ENCODE measurements around the gene VAMP3.
A peak's percentile ranks its signal among the peaks of the same experiment; 100 is the strongest.
"Not testable (repeated sequence)": the region's sequence is repeated elsewhere in the genome, so short reads cannot be mapped to it uniquely, and the experiment has no call there.

Gene VAMP3

GRCh38 chr1:7780976-7781375 lies 9.9 kb downstream of the VAMP3 start:
- H3K4me1 Mint-ChIP-seq (ENCODE audit: low read depth) = peaks cover 30% of the 10 kb centered on the region
- H3K36me3 Mint-ChIP-seq (ENCODE audit: low read depth) = peaks cover 59% of the 10 kb centered on the region
- no peak overlapping the region for H3K27ac Mint-ChIP-seq
- H3K4me3 Mint-ChIP-seq = no peak overlapping the region
- no peaks in the 10 kb centered on the region for H3K9me3 Mint-ChIP-seq
- no peak for DNase-seq
- no peaks in the 10 kb centered on the region for H3K27me3 Mint-ChIP-seq

GRCh38 chr1:7781501-7781900 lies 10.4 kb downstream of the VAMP3 start:
- peaks cover 53% of the 10 kb centered on the region for H3K36me3 Mint-ChIP-seq (ENCODE audit: low read depth)
- no peaks in the 10 kb centered on the region for H3K9me3 Mint-ChIP-seq
- no peak overlapping the region for H3K27ac Mint-ChIP-seq
- H3K27me3 Mint-ChIP-seq = no peaks in the 10 kb centered on the region
- no peak overlapping the region for H3K4me3 Mint-ChIP-seq
- no peak for DNase-seq
- H3K4me1 Mint-ChIP-seq (ENCODE audit: low read depth) = peaks cover 30% of the 10 kb centered on the region

- Mint-ChIP-seq H3K4me3 (peak overlapping the region; percentile 73), H3K9me3 (no peaks in the 10 kb centered on the region), H3K27me3 (no peaks in the 10 kb centered on the region), H3K27ac (peak overlapping the region; percentile 16), H3K36me3 (ENCODE audit: low read depth) (peaks cover 48% of the 10 kb centered on the region), H3K4me1 (ENCODE audit: low read depth) (peaks cover 30% of the 10 kb centered on the region)
- DNase-seq = peak; percentile 35
Measured at GRCh38 chr1:7781923-7782495, 10.9 kb downstream of the VAMP3 start.

GRCh38 chr1:7783178-7783711 lies 12.1 kb downstream of the VAMP3 start:
- no peaks in the 10 kb centered on the region for H3K27me3 Mint-ChIP-seq

GRCh38 chr1:7783826-7784491 lies 12.9 kb downstream of the VAMP3 start, which contains the start of gene PER3:
PER3 (plus strand) TSS chr1:7784291; CDS start chr1:7784878, 587 bp downstream.
- H3K27ac Mint-ChIP-seq = peak within 1 kb of the TSS; percentile 26
- no peaks in the 10 kb centered on the region for H3K9me3 Mint-ChIP-seq

More at GRCh38 chr1:7783178-7783711, 12.1 kb downstream of the VAMP3 start:
- peak overlapping the region; percentile 73 for H3K4me3 Mint-ChIP-seq
- H3K27ac Mint-ChIP-seq = peak overlapping the region; percentile 26
- no peaks in the 10 kb centered on the region for H3K9me3 Mint-ChIP-seq
- DNase-seq = no peak
- peaks cover 31% of the 10 kb centered on the region for H3K4me1 Mint-ChIP-seq (ENCODE audit: low read depth)
- peaks cover 40% of the 10 kb centered on the region for H3K36me3 Mint-ChIP-seq (ENCODE audit: low read depth)

GRCh38 chr1:7784492-7785071 lies 13.5 kb downstream of the VAMP3 start:
- H3K4me3 Mint-ChIP-seq = peak overlapping the region; percentile 28

More at GRCh38 chr1:7783826-7784491, 12.9 kb downstream of the VAMP3 start, which contains the start of gene PER3:
- DNase-seq = peak; percentile 95
- Mint-ChIP-seq H3K4me1 (ENCODE audit: low read depth) (peaks cover 31% of the 10 kb centered on the region), H3K36me3 (ENCODE audit: low read depth) (peaks cover 41% of the 10 kb centered on the region), H3K4me3 (peak within 1 kb of the TSS; percentile 73), H3K27me3 (no peaks in the 10 kb centered on the region)

GRCh38 chr1:7785108-7785507 lies 14.0 kb downstream of the VAMP3 start:
- Mint-ChIP-seq H3K36me3 (ENCODE audit: low read depth) (peaks cover 44% of the 10 kb centered on the region), H3K4me3 (peak overlapping the region; percentile 28), H3K4me1 (ENCODE audit: low read depth) (peaks cover 31% of the 10 kb centered on the region), H3K27ac (no peak overlapping the region), H3K27me3 (no peaks in the 10 kb centered on the region), H3K9me3 (peaks cover 4% of the 10 kb centered on the region)
- DNase-seq = no peak

More at GRCh38 chr1:7784492-7785071, 13.5 kb downstream of the VAMP3 start:
- no peak for DNase-seq
- no peaks in the 10 kb centered on the region for H3K27me3 Mint-ChIP-seq
- H3K4me1 Mint-ChIP-seq (ENCODE audit: low read depth) = peaks cover 31% of the 10 kb centered on the region
- no peaks in the 10 kb centered on the region for H3K9me3 Mint-ChIP-seq
- H3K36me3 Mint-ChIP-seq (ENCODE audit: low read depth) = peaks cover 44% of the 10 kb centered on the region
- no peak overlapping the region for H3K27ac Mint-ChIP-seq

GRCh38 chr1:7786795-7787194 lies 15.7 kb downstream of the VAMP3 start:
- no peak for DNase-seq
- H3K27ac Mint-ChIP-seq = no peak overlapping the region
- peaks cover 46% of the 10 kb centered on the region for H3K36me3 Mint-ChIP-seq (ENCODE audit: low read depth)
- peaks cover 25% of the 10 kb centered on the region for H3K4me1 Mint-ChIP-seq (ENCODE audit: low read depth)
- H3K27me3 Mint-ChIP-seq = no peaks in the 10 kb centered on the region
- H3K4me3 Mint-ChIP-seq = no peak overlapping the region
- H3K9me3 Mint-ChIP-seq = peaks cover 12% of the 10 kb centered on the region

GRCh38 chr1:7789828-7790227 lies 18.7 kb downstream of the VAMP3 start:
- peaks cover 53% of the 10 kb centered on the region for H3K36me3 Mint-ChIP-seq (ENCODE audit: low read depth)

GRCh38 chr1:7791027-7791426 lies 19.9 kb downstream of the VAMP3 start:
- H3K4me1 Mint-ChIP-seq (ENCODE audit: low read depth); H3K4me3 Mint-ChIP-seq; DNase-seq; H3K27ac Mint-ChIP-seq; H3K27me3 Mint-ChIP-seq: not testable (repeated sequence)
- peaks cover 46% of the 10 kb centered on the region for H3K36me3 Mint-ChIP-seq (ENCODE audit: low read depth)
- peaks cover 12% of the 10 kb centered on the region for H3K9me3 Mint-ChIP-seq

More at GRCh38 chr1:7789828-7790227, 18.7 kb downstream of the VAMP3 start:
- DNase-seq = no peak
- no peak overlapping the region for H3K27ac Mint-ChIP-seq
- no peak overlapping the region for H3K4me3 Mint-ChIP-seq
- peaks cover 10% of the 10 kb centered on the region for H3K4me1 Mint-ChIP-seq (ENCODE audit: low read depth)
- no peaks in the 10 kb centered on the region for H3K27me3 Mint-ChIP-seq
- H3K9me3 Mint-ChIP-seq = peaks cover 12% of the 10 kb centered on the region

GRCh38 chr1:7795406-7795805 lies 24.3 kb downstream of the VAMP3 start:
- Mint-ChIP-seq H3K9me3 (peaks cover 6% of the 10 kb centered on the region), H3K36me3 (ENCODE audit: low read depth) (peaks cover 21% of the 10 kb centered on the region), H3K4me1 (ENCODE audit: low read depth) (no peaks in the 10 kb centered on the region), H3K27ac (no peak overlapping the region), H3K27me3 (no peaks in the 10 kb centered on the region), H3K4me3 (no peak overlapping the region)
- no peak for DNase-seq

GRCh38 chr1:7805460-7805859 lies 34.4 kb downstream of the VAMP3 start:
- Mint-ChIP-seq H3K9me3 (no peaks in the 10 kb centered on the region), H3K4me1 (ENCODE audit: low read depth) (peaks cover 2% of the 10 kb centered on the region), H3K27me3 (no peaks in the 10 kb centered on the region), H3K36me3 (ENCODE audit: low read depth) (peaks cover 43% of the 10 kb centered on the region), H3K27ac (no peak overlapping the region), H3K4me3 (no peak overlapping the region)
- DNase-seq = no peak

GRCh38 chr1:7808253-7808844 lies 37.3 kb downstream of the VAMP3 start:
- peaks cover 58% of the 10 kb centered on the region for H3K36me3 Mint-ChIP-seq (ENCODE audit: low read depth)
- H3K4me3 Mint-ChIP-seq = no peak overlapping the region
- peaks cover 2% of the 10 kb centered on the region for H3K4me1 Mint-ChIP-seq (ENCODE audit: low read depth)
- H3K9me3 Mint-ChIP-seq = peaks cover 4% of the 10 kb centered on the region
- no peak for DNase-seq
- no peak overlapping the region for H3K27ac Mint-ChIP-seq
- H3K27me3 Mint-ChIP-seq = no peaks in the 10 kb centered on the region

- Mint-ChIP-seq H3K27ac (no peak overlapping the region), H3K36me3 (ENCODE audit: low read depth) (peaks cover 58% of the 10 kb centered on the region), H3K4me1 (ENCODE audit: low read depth) (peaks cover 2% of the 10 kb centered on the region), H3K27me3 (no peaks in the 10 kb centered on the region), H3K4me3 (no peak overlapping the region), H3K9me3 (peaks cover 13% of the 10 kb centered on the region)
- no peak for DNase-seq
Measured at GRCh38 chr1:7809742-7810141, 38.6 kb downstream of the VAMP3 start.
